ENCODE results near the gene ARL8A. TPM values are rescaled to one million over a fixed set of nuclear protein-coding genes. Genes with fewer than 3 reads are reported as not detected.
A peak's percentile ranks its signal among the peaks of the same experiment; 100 is the strongest.

Gene ARL8A
- total RNA-seq, 3 donors from 2014 or later = 48.9 to 55.0 (median 52.1) TPM

DNA sequence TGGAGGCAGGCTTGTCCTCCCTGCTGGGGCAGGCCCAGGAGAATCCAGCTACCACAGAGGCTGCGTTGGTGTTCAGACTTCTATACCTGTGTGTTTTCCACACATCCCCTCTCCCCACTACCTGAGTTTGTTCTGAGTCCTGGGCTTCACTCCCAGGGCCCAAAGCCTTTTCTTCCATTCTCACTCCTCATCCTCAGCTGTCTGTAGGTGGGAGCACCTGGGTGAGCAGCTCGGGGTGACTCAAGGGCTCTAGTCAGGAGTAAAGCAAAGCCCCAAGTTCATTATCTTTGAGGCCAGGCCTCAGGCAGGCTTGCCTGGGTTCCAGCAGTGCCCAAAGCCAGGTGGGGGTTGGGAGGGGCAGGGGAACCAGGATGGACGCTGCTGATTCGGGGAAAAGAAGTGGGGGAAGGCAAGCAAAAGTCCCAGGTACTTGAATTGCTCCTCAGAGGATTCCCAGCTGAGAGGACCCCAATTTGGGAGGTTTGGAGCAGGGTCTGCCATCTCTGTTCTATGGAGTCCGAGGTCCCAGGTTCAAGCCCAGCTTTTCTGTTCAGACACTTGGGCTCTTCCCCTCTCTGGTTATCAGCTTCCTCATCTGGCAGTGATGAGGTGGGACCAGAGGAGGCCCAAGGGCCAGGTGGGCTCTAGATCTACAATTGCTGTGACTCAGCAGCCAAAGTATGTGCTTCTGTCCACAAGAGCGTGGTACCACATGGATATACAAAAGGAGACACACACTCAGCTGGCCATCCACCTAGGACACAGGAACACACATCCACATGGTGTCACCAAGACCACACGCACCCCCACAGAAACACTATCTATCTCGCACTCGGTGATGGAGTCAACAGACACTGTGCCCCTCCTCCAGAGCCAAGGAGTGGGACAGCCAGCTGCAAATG is 21.7 kb upstream of the ARL8A start:
- ATAC-seq (peak in 1 of 2 donors; percentile 3), DNase-seq (no peak)
- H3K36me3 Mint-ChIP-seq (ENCODE audit: insufficient read depth) = no peaks in the 10 kb centered on the region
- peaks cover 57% of the 10 kb centered on the region for H3K4me1 Mint-ChIP-seq (ENCODE audit: low read depth)
- H3K4me3 Mint-ChIP-seq = peak overlapping the region; percentile 13
- H3K27me3 Mint-ChIP-seq (ENCODE audit: low read depth) = no peaks in the 10 kb centered on the region
- no peaks in the 10 kb centered on the region for H3K9me3 Mint-ChIP-seq

DNA sequence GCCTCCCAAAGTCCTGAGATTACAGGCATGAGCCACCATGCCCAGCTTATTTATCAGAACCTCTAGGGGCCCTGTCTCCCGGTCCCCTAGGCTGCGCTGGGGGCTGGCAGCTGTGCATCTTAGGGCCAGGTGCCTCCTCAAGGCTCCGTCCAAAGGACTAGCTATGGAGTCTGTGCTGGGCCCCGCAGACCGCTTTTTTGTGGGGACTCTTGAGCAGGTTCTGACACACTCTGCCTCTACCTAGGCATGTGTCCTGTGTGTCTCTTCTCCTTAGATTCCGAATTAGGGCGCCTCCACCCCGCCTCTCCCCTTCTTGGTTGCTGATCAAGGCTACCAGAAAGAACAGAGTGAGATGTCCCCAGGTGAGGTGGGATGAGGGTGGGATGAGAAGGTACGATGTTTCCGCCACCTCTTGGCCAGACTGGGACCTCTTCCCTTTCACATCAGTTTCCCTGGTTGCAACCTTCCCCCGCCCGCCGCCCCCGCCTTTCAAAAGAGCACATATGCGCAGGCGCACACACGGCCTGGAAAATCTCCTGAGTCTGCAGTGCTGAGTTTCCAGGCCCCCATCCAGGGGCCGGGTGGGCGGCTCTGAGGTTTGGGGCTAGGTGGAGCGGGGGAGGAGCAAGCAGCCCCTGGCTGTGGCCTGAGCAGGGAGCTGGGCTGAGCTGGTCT is 20.9 kb upstream of the ARL8A start:
- DNase-seq (peak; percentile 57), ATAC-seq (peak; percentile 9 to 15)
- Mint-ChIP-seq H3K4me1 (ENCODE audit: low read depth) (peaks cover 65% of the 10 kb centered on the region), H3K27me3 (ENCODE audit: low read depth) (no peaks in the 10 kb centered on the region), H3K36me3 (ENCODE audit: insufficient read depth) (no peaks in the 10 kb centered on the region), H3K9me3 (no peaks in the 10 kb centered on the region), H3K4me3 (peak overlapping the region; percentile 70)

DNA sequence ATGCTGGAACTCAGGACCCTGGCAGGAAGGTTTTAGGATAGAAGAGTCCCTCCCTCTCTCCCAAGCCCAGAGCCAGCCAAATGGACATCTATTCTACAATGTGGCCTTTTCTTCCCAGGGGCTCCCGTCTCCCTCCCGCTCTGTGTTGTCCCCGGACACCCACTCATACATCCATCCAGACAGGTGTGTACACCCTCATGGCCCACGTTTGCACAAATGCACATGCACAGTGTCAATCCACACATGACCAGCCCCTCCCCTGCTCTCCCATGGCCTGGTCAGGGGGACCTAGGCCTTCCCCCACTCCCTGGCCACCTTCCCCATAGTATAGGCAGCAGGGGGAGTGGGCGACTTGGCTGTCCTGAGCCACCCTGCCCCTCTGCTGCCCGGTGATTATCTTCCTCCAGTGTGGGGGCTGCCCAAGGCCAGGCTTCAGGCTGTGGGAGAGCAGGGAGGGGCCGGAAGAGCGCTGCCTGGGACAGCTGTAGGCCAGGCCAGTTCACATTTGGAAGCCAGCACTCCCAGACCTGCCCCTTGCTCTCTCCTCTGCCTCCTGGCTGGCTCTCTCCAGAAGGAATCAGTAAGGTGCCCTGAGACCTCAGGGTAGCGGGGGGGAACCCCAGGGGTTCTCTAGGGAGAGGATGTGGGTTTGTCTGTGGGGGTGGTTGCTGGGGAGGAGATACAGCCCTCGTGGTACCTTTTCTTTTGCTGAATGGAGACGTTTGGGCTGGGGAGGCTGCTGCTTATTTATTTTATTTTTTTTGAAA is 19.9 kb upstream of the ARL8A start:
- no peaks in the 10 kb centered on the region for H3K27me3 Mint-ChIP-seq (ENCODE audit: low read depth)
- H3K36me3 Mint-ChIP-seq (ENCODE audit: insufficient read depth) = peaks cover 2% of the 10 kb centered on the region
- H3K4me1 Mint-ChIP-seq (ENCODE audit: low read depth) = peaks cover 68% of the 10 kb centered on the region
- DNase-seq = peak; percentile 61
- H3K9me3 Mint-ChIP-seq = no peaks in the 10 kb centered on the region
- peak; percentile 23 to 32 for ATAC-seq
- H3K4me3 Mint-ChIP-seq = peak overlapping the region; percentile 70

- H3K9me3 Mint-ChIP-seq = no peaks in the 10 kb centered on the region
Measured at GRCh38 chr1:202163281-202164270, 19.0 kb upstream of the ARL8A start.

GRCh38 chr1:202162418-202163280 is 18.1 kb upstream of the ARL8A start:
- DNase-seq = no peak
- H3K4me3 Mint-ChIP-seq = peak overlapping the region; percentile 91
- H3K4me1 Mint-ChIP-seq (ENCODE audit: low read depth) = peaks cover 86% of the 10 kb centered on the region
- peaks cover 15% of the 10 kb centered on the region for H3K36me3 Mint-ChIP-seq (ENCODE audit: insufficient read depth)
- no peak for ATAC-seq
- H3K27me3 Mint-ChIP-seq (ENCODE audit: low read depth) = no peaks in the 10 kb centered on the region
- H3K9me3 Mint-ChIP-seq = no peaks in the 10 kb centered on the region

More at GRCh38 chr1:202163281-202164270, 19.0 kb upstream of the ARL8A start:
- ATAC-seq = no peak
- H3K4me1 Mint-ChIP-seq (ENCODE audit: low read depth) = peaks cover 76% of the 10 kb centered on the region
- no peaks in the 10 kb centered on the region for H3K27me3 Mint-ChIP-seq (ENCODE audit: low read depth)
- peaks cover 11% of the 10 kb centered on the region for H3K36me3 Mint-ChIP-seq (ENCODE audit: insufficient read depth)
- peak overlapping the region; percentile 91 for H3K4me3 Mint-ChIP-seq
- DNase-seq = no peak

- DNase-seq (peak; percentile 39), ATAC-seq (no peak)
- Mint-ChIP-seq H3K36me3 (ENCODE audit: insufficient read depth) (peaks cover 18% of the 10 kb centered on the region), H3K4me3 (peak overlapping the region; percentile 91), H3K27me3 (ENCODE audit: low read depth) (no peaks in the 10 kb centered on the region), H3K9me3 (no peaks in the 10 kb centered on the region), H3K4me1 (ENCODE audit: low read depth) (peaks cover 88% of the 10 kb centered on the region)
Measured at GRCh38 chr1:202162047-202162417, 17.5 kb upstream of the ARL8A start.

DNA sequence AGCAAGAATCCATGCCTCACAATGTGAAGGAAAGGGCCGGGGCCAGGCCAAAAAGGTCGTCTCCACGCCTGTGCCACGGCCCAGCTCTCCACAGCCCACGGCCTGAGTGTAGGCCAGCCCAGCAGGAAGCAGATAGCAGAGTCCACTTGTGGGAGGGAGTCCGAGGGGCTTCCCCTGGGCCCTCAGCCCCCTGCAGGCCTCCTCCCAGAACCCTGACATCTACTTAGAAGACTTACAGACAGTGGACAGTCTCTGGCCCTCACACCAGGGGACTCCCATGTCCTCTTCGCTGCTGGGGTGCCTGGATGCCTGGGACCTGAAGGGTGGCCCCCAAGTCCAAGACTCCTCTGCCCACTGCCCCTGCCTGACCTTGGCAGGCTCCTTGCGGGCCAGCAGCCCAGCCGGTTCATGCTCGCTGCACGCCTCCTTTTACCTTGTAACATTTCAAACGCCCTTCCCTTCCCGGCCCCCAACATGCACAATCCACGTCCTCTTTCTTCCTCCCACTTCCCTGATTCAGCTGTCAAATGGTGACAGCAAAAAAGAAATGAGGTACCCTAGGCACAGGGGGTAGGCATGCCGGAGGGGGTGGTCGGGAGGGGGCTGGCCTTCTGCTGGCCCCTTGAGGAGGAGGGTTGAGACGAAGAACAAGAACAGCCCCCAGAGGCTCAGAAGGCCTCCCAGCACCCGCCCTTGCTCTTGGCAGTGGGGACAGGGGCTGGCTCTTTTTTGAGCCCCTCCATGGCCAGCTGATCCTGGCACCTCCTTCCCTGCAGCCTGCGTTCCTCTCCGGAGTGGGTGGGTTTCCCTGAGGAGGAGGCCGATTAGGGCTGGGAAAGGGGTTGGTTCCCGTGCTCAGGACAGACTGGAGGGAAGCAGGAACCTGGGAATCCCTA is 16.9 kb upstream of the ARL8A start:
- ATAC-seq (no peak), DNase-seq (no peak)
- peaks cover 18% of the 10 kb centered on the region for H3K36me3 Mint-ChIP-seq (ENCODE audit: insufficient read depth)
- no peaks in the 10 kb centered on the region for H3K9me3 Mint-ChIP-seq
- peak overlapping the region; percentile 91 for H3K4me3 Mint-ChIP-seq
- peaks cover 86% of the 10 kb centered on the region for H3K4me1 Mint-ChIP-seq (ENCODE audit: low read depth)
- H3K27me3 Mint-ChIP-seq (ENCODE audit: low read depth) = no peaks in the 10 kb centered on the region

DNA sequence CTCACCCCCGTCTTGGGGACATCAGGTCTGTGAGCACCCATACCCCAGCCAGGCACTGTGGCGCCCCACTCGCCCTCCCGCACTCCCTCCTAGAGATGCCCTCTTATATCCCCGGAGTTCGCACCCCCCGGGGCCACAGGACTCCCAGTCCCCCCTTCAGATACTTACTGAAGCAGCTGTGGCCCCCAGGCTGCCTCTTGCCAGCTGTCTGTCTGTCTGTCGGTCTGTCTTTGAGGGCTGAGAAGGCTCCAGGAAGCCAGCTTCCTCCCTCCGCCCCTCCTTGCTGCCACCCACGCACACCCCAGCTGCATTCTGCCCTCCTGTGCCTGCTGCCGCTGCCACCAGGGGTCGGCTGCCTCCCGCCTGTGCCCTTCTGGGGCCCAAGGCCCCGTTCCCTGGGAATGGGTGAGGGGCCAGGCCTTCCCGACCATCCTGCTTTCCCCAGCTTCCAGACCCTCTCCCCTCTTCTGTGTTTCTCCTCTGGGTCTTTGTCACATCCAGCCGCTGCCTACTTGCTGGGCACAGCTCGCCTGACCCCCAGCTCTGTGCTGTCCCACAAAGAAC is 15.9 kb upstream of the ARL8A start, which contains the start of gene PTPN7:
PTPN7 (minus strand) TSS at position 226 of the 564 bp plus-strand sequence. CDS start 1,200 bp downstream, outside the sequence.
- no peaks in the 10 kb centered on the region for H3K27me3 Mint-ChIP-seq (ENCODE audit: low read depth)
- H3K4me1 Mint-ChIP-seq (ENCODE audit: low read depth) = peaks cover 87% of the 10 kb centered on the region
- peak; percentile 72 for ATAC-seq

GRCh38 chr1:202159534-202160371 is 15.2 kb upstream of the ARL8A start:
- ATAC-seq (peak; percentile 49 to 66), DNase-seq (peak; percentile 34)
- Mint-ChIP-seq H3K9me3 (no peaks in the 10 kb centered on the region), H3K36me3 (ENCODE audit: insufficient read depth) (peaks cover 27% of the 10 kb centered on the region), H3K4me3 (peak overlapping the region; percentile 91), H3K27me3 (ENCODE audit: low read depth) (no peaks in the 10 kb centered on the region), H3K4me1 (ENCODE audit: low read depth) (peaks cover 87% of the 10 kb centered on the region)

More for the DNA sequence above, 15.9 kb upstream of the ARL8A start, which contains the start of gene PTPN7:
- Mint-ChIP-seq H3K36me3 (ENCODE audit: insufficient read depth) (peaks cover 22% of the 10 kb centered on the region), H3K9me3 (no peaks in the 10 kb centered on the region), H3K4me3 (peak within 1 kb of the TSS; percentile 91)
- DNase-seq = peak; percentile 89

DNA sequence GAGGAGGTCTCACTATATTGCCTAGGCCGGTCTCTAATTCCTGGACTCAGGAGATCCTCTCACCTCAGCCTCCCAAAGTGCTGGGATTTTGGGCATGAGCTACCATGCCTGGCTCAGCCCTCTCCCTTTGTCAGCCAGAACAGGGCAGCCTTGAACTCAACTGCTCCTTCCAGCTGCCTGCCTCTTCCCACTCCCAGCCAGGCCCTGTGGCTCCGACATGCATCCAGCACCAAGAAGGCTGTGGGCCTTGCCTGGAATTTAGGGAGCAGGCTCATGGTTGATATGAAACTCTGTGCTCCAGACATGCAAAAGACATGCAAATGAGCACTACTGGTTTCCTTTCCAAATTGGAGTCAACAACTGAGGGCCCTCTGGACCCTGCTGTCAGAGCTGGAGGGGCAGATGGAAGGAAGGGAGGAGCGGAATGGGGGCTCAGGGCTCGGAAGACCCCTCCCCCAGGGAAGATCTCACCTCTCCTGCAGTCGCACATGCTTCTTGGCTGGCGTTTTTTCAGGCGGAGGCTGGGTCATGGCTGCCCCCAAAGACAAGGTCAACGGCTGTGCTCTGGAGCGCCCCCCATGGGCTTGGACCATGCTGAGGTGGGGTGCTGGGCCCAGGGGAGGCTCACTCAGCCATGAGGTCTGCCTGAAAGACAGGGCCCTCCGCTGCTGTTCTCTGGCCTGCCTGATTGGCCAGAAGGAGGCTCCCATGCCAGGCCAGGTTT is 14.4 kb upstream of the ARL8A start:
- no peaks in the 10 kb centered on the region for H3K9me3 Mint-ChIP-seq
- no peak for ATAC-seq
- H3K27me3 Mint-ChIP-seq (ENCODE audit: low read depth) = no peaks in the 10 kb centered on the region
- peak overlapping the region; percentile 91 for H3K4me3 Mint-ChIP-seq
- peaks cover 31% of the 10 kb centered on the region for H3K36me3 Mint-ChIP-seq (ENCODE audit: insufficient read depth)
- no peak for DNase-seq
- peaks cover 83% of the 10 kb centered on the region for H3K4me1 Mint-ChIP-seq (ENCODE audit: low read depth)
